Measurements from ENCODE around the gene FCER1G. TPM values are rescaled to one million over a fixed set of nuclear protein-coding genes. Genes with fewer than 3 reads are reported as not detected.

FCER1G gene
- total RNA-seq, 1 experiment from 2014 or later = 1.0 TPM

- H3K27ac Mint-ChIP-seq (ENCODE audit: low read depth, unreplicated experiment) = peak overlapping the region; percentile 83
- H3K9me3 Mint-ChIP-seq (ENCODE audit: unreplicated experiment) = no peaks in the 10 kb centered on the region
- BruUV-seq (replicated peaks) = no TSS peak
- no peak for TF ChIP-seq CTCF (IDR thresholded peaks at IDR 0.05; ENCODE audit: unreplicated experiment)
- peaks cover 69% of the 10 kb centered on the region for H3K36me3 Mint-ChIP-seq (ENCODE audit: insufficient read depth, unreplicated experiment)
- no peak for DNase-seq (ENCODE audit: unreplicated experiment)
- no peak overlapping the region for H3K4me3 Mint-ChIP-seq (ENCODE audit: unreplicated experiment)
- ChIA-PET POLR2A (interaction anchor here (0.6 to 3.3 kb wide), 3 partner anchors 10 to 39 kb away, joined by 3 to 14 read pairs (median 8); partner anchors contain the start of gene NDUFS2), CTCF (interaction anchor here (0.6 to 3.9 kb wide), 4 partner anchors 20 to 822 kb away, joined by 3 to 25 read pairs (median 4); no protein-coding TSS in a partner anchor)
- no peaks in the 10 kb centered on the region for H3K27me3 Mint-ChIP-seq (ENCODE audit: insufficient read depth, unreplicated experiment)
- H3K4me1 Mint-ChIP-seq (ENCODE audit: insufficient read depth, unreplicated experiment) = peaks cover 39% of the 10 kb centered on the region
- intact Hi-C loops (cut with micrococcal nuclease) = no loop called here
These were observed 42.2 kb upstream of the FCER1G start for GRCh38 chr1:161172776-161173376.

- ChIA-PET CTCF (interaction anchor here (0.8 kb wide), 1 partner anchor 19 kb away, joined by 4 read pairs; no protein-coding TSS in a partner anchor), POLR2A (no interaction called here)
- Mint-ChIP-seq H3K9me3 (ENCODE audit: unreplicated experiment) (no peaks in the 10 kb centered on the region), H3K36me3 (ENCODE audit: insufficient read depth, unreplicated experiment) (peaks cover 65% of the 10 kb centered on the region), H3K27ac (ENCODE audit: low read depth, unreplicated experiment) (no peak overlapping the region), H3K4me3 (ENCODE audit: unreplicated experiment) (no peak overlapping the region), H3K27me3 (ENCODE audit: insufficient read depth, unreplicated experiment) (no peaks in the 10 kb centered on the region), H3K4me1 (ENCODE audit: insufficient read depth, unreplicated experiment) (peaks cover 33% of the 10 kb centered on the region)
- no TSS peak for BruUV-seq (replicated peaks)
- intact Hi-C loops (cut with micrococcal nuclease) = no loop called here
- no peak for TF ChIP-seq CTCF (IDR thresholded peaks at IDR 0.05; ENCODE audit: unreplicated experiment)
- no peak for DNase-seq (ENCODE audit: unreplicated experiment)
These were observed 41.4 kb upstream of the FCER1G start for GRCh38 chr1:161173711-161174110.

GRCh38 chr1:161174911-161175310 lies 40.2 kb upstream of the FCER1G start:
- peaks cover 53% of the 10 kb centered on the region for H3K36me3 Mint-ChIP-seq (ENCODE audit: insufficient read depth, unreplicated experiment)
- ChIA-PET CTCF (interaction anchor here (3.3 to 3.5 kb wide), 2 partner anchors 8 to 18 kb away, joined by 24 to 33 read pairs; partner anchors contain the start of gene PPOX), POLR2A (interaction anchor here (3.3 kb wide), 1 partner anchor 8 kb away, joined by 101 read pairs; the partner anchor contains the start of gene PPOX)
- H3K4me1 Mint-ChIP-seq (ENCODE audit: insufficient read depth, unreplicated experiment) = peaks cover 33% of the 10 kb centered on the region
- DNase-seq (ENCODE audit: unreplicated experiment) = no peak
- H3K4me3 Mint-ChIP-seq (ENCODE audit: unreplicated experiment) = no peak overlapping the region
- intact Hi-C loops (cut with micrococcal nuclease) = no loop called here
- H3K9me3 Mint-ChIP-seq (ENCODE audit: unreplicated experiment) = no peaks in the 10 kb centered on the region
- H3K27me3 Mint-ChIP-seq (ENCODE audit: insufficient read depth, unreplicated experiment) = no peaks in the 10 kb centered on the region
- peak overlapping the region; percentile 10 for H3K27ac Mint-ChIP-seq (ENCODE audit: low read depth, unreplicated experiment)
- no TSS peak for BruUV-seq (replicated peaks)
- TF ChIP-seq CTCF (IDR thresholded peaks at IDR 0.05; ENCODE audit: unreplicated experiment) = no peak

- no peak for DNase-seq (ENCODE audit: unreplicated experiment)
- Mint-ChIP-seq H3K27me3 (ENCODE audit: insufficient read depth, unreplicated experiment) (no peaks in the 10 kb centered on the region), H3K4me1 (ENCODE audit: insufficient read depth, unreplicated experiment) (peaks cover 33% of the 10 kb centered on the region), H3K9me3 (ENCODE audit: unreplicated experiment) (no peaks in the 10 kb centered on the region), H3K36me3 (ENCODE audit: insufficient read depth, unreplicated experiment) (peaks cover 44% of the 10 kb centered on the region), H3K27ac (ENCODE audit: low read depth, unreplicated experiment) (peak overlapping the region; percentile 92), H3K4me3 (ENCODE audit: unreplicated experiment) (peak overlapping the region; percentile 86)
- ChIA-PET CTCF (interaction anchor here (0.5 to 3.5 kb wide), 11 partner anchors 9 to 351 kb away, joined by 3 to 33 read pairs (median 5); partner anchors contain the start of genes FCER1G, PPOX and TOMM40L), POLR2A (interaction anchor here (0.6 to 3.3 kb wide), 17 partner anchors 9 to 914 kb away, joined by 3 to 101 read pairs (median 7); partner anchors contain the start of genes DCAF8, DEDD, F11R and NDUFS2)
- TF ChIP-seq CTCF (IDR thresholded peaks at IDR 0.05; ENCODE audit: unreplicated experiment) = no peak
- no TSS peak for BruUV-seq (replicated peaks)
- intact Hi-C loops (cut with micrococcal nuclease) = no loop called here
These were observed 39.2 kb upstream of the FCER1G start for GRCh38 chr1:161175771-161176453.

Data from MCF 10A (cell line).